D341Med (cell line): ENCODE results near the gene PKIG.
A peak's percentile ranks its signal among the peaks of the same experiment; 100 is the strongest.

Experiments
- DNase-seq: peaks from one replicate; pipeline ENCODE4 v3.0.0; 2012; ENCODE audit warnings: low spot score

PKIG gene

DNA sequence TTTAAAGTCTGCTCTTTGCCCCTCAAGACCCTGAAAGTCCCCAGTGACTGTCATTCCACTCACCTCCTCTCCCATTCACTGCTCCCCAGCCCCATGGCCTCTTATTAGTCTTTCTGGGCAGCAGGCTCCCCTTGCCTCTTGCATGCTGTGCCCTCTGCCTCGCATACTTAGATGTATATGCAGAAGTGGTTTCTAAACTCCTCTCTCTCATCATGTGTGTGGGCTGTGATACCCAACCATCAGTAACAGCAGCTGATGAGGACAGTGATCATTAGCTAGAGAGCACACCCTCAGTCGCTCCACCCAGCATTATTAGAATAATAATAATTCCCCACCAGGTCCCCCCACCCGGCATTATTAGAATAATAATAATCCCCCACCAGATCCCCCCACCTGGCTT lies 14.5 kb downstream of the PKIG start:
- DNase-seq: no peak

DNA sequence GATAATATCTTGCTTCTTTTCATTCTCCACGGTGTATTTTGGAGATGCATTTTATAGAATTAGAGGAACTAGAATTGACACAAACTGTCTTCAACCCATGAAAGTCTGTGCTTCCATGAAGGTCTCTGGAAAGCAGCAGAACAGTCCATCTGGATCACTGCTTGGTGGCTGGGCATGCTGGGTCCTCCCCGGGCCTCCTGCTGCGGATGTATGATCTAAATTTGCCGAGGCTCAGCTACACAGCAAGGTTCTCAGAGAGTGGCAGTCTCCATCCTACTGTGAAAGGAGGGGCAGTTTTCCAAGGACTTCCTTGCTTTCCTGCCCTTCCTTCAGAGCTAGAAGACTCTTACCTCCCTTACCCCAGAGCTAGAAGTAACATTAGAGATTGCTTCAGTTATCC lies 15.1 kb downstream of the PKIG start:
- DNase-seq: no peak

DNA sequence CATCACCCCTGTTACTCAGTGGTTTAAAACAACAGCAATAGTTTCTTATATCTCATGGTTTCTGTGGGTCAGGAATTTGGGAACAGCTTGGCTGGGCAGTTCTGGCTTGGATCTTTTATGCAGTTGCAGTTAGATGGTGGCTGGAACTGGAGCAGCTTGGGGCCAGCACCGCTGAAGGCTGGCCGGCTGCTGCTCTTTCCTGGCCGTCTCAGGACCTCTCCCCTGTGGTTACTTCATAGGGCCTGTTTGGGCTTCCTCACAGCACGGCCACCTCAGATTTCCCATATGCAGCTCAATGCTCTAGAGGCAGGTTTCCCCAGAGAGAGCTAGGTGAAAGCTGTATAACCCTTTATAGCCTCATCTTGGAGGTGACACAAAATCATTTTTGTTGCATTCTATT lies 15.6 kb downstream of the PKIG start:
- no peak for DNase-seq

DNA sequence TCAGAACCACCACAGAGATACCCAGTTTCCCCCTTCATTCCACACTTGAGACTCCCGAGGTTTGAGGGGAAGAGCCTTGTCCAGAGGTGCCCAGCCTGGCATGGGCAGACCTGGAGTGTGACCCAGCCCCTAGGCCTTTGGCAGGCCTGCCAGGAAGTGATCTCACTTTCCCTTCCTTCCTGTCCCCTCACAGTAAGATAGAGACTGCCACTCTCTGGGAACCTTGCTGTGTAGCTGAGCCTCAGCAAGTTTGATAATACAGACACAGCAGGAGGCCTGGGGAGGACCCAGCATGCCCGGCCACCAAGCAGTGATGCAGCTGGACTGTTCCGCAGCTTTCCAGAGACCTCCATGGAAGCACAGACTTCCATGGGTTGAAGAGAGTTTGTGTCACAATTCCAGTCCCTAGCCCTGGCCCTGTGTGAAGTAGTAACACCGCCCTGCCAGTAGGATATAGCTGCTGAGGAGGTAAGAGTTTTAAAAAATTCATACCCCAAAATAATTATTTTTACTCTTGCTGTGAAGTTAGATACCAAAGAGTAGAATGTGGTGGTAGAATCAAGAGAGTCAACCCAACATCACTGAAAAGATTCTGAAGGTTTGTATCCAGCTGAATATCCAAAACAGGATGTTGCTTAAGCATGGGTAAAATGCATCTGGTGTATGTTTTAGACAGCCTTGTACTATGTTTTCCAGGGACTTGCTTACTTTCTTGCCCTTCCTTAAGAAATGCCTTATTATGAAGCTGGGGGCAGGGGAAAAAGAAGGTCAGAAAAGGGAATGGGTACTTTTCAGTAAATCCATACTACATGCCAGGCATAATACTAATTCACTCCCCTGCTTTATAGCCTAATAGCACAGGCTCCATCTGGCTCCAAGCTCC lies 16.3 kb downstream of the PKIG start:
- DNase-seq: no peak

DNA sequence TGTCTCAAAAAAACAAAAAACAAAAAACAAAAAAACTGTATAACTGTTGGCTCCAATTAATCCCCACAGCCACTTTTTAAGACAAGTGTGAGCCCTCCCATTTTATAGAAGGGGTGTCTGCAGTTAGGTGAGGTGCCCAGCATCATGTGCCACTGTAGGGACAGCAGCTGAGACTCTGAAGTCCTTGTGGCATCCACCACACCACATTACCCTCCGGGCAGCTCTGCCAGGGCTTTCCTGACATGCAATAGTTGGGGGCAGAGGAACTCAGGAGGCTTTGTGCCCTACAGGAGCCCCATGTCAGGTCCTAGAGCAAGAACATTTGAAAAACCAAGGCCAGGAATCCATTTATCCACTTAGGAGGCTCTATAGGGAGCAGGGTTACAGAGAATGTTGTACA lies 17.3 kb downstream of the PKIG start:
- DNase-seq: no peak

DNA sequence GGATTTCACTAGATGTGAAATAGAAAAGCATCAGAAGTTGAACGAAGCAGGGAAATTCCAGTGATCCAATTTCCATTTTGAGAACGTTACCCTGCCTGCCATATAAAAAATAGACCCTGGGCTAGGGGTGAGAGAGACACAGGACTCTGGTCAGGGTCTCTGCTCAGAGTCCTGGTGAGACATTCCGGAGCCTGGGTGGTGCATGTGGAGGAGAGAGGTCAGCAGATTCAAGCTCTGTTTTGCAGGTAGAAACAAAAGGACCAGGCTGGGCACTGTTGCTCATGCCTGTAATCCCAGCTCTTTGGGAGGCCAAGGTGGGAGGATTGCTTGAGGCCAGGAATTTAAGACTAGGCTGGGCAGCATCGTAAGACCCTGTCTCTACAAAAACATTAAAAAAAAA lies 17.9 kb downstream of the PKIG start:
- DNase-seq: no peak

DNA sequence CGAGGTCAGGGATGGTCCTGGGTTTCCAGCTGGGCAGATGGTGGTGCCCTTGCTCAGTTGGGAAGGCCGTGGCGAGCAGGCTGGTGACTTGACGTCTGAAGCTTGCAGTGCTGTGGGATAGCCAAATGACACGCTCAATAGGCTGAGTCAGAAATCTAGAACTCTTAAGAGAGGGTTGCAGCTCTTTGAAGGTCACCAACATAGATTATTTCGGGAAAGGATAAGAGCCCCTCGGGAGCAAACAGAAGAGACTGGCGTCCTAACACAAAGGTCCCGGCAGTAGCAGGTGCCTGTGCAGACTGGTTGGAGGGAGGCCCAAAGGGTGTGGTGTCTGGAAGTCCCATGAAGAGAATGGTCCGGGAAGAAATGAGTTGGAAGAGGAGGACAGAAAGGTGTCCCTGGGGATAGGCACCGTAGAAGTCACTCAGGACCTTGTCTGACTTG lies 18.4 kb downstream of the PKIG start:
- DNase-seq: no peak

DNA sequence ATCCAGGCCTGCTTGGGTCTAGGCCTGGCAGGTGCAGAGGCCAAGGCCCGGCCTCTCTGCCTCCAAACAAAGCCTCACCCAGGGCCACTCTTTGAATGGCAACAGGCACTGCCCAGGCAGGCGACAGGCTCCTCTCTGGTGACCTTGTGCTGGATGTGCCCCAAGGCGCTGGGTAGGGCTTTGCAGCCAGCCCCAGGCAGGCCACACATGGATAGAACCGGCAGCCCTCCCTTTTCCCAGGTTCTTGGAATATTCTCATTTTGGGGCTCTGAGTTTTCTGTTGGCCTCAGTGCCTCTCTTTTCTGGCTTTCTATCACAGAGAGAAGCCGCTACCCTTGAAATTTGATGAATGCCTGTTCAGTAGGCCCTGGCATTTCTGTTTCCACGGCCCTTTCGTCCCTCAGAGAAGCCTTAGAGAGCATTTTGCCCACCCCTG lies 18.9 kb downstream of the PKIG start:
- DNase-seq: no peak

DNA sequence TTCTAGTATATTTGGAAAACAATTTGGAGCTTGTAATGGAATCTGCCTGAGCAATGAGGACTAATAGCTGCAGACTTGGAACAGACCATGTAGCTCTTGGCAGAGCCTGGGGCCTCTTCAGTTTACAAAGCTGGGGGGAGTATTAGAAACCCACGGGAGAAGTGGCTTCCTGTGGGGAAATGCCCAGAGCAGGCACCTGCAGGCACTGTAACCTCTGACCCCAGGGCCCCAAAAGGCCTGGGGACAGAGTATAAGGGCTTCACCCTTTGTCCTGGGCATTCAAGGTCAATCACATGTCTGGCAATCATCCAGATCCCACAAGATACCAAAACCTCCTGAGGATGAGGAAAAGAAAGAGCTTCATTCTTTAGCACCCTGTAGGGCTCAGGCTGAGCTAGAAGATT lies 19.4 kb downstream of the PKIG start:
- DNase-seq: no peak

DNA sequence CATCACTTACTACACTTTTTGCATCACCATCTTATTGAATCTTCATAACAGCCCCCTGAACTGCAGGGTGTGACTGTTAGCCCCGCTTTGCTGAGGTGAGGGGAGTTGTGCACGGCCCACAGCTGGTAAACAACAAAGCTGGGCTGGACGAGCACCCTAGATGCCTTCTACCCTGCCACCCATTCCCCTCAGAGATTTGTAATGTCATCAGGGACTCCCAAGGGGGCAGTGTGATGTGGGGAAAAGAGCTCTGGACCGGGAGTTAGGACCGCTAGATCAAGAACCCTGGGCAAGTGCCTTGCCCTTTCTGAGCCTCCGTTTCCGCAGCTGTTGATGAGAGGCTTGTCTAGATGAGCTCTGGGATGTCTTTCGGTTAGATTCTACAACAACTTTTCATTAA lies 20.9 kb downstream of the PKIG start:
- no peak for DNase-seq

DNA sequence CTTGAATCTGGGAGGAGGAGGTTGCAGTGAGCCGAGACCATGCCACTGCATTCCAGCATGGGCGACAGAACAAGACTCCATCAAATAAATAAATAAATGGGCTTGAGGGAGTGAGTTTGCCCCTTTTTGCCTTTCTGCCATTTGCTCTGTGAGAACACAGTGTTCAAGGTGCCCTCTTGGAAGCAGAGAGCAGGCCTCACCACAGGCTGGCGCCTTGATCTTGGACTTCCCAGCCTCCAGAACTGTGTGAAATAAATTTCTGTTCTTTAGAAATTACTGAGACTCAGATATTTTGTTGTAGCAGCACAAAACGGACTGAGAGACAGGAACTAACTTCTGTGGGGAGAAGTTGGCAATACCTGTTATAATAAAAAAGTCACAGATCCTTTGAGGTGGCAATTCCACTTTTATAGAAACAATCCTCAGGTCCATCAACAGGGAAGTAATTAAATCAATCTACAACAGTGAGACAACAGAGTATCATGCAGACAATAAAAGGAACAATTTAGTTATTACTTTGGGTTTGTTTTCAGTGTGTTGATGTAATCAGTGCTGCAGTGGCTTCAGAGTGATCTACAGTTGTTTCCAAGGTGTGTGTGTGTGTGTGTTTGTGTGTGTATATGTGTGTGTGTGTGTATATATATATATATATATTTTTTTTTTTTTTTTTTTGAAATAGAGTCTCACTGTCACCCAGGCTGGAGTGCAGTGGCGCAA lies 24.5 kb downstream of the PKIG start:
- no peak for DNase-seq

DNA sequence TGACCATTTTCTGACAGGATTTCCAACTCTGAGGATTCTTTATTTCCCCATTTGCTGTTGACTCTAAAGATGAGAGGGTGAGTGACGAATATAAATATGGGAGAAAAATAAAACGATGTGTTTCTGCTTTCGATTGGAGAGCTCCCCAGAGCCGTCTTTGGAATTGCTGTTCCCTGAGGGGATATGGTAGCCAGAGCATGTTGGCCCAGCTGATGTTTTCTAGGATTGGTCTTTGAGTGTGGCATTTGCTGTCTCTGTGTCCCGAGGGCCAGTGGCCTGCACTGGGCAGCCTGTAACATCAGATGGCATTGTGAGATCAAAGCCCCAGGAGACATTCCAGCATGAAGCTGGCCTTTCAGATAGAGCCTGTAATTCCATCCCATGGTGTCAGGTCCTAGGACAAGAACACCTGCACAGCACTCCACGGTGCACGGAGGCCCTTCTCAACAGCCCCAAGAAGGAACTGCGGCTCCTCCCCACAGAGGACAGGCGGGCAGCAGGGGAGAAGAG lies 26.7 kb downstream of the PKIG start:
- no peak for DNase-seq

DNA sequence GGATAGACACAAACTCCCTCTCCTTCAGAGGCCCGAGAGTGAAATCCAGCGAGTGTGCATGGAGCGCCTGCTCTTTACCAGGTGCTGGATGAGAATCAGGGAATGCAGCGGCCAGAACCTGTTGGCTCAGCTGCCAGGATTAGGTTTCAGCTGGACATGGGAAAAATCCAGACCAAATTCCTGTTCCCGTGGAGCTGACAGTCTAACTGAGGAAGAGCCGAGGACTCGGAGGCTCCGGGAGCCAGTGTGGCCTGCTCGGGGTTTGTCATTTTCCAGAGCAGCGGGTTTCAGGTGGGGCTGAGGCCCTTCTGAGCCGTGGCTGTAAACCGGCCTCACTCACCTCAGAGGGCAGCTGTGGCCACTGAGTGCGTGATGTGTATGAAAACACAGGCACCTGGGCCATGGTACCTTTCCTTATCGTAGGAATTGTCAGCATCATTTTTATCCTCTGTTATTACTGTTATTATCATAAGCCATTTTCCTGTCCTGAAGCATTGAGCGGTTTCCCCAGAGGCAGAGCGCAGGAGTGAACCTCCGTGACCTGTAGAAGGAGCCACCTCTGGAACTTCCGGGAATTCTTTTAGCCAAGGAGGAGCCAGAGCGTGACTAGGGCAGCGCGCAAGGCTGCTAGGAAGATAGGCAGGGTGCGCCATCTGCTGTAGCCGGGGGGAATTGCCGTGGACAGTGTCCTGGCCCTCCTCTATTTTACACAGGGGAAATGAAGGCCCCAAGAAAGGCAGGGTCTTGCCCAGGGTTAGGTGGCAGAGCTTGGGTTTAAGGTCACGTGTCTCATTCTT lies 27.3 kb downstream of the PKIG start:
- peak; percentile 90 for DNase-seq

DNA sequence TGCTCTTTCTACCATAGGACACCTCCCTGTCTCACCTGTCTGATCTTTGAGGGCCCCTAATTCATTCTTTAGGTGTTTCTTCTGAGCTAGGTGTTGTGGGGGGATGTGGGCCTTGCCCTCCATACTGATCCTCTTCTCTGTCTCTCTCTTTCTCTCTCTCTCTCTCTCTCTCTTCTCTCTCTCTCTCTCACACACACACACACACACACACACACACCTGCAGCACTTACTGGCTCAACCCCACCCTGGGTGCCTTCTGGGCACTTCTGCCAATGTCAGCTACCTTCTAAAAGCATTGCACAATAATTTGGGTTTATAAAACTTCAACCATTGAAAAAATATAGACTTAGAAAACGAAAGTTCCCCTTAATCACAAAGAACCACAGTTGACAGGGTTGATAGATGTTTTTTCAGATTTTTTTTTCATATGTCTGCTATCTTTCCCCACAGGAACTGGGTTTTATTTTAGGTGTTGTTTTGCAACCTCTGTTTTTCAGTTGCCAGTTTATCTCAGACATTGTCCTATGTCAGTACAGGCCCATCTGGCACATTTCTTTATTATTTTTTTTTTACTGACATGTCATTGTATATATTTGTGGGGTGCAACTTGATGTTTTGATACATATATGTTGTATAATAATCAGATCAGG lies 28.1 kb downstream of the PKIG start:
- DNase-seq: no peak

DNA sequence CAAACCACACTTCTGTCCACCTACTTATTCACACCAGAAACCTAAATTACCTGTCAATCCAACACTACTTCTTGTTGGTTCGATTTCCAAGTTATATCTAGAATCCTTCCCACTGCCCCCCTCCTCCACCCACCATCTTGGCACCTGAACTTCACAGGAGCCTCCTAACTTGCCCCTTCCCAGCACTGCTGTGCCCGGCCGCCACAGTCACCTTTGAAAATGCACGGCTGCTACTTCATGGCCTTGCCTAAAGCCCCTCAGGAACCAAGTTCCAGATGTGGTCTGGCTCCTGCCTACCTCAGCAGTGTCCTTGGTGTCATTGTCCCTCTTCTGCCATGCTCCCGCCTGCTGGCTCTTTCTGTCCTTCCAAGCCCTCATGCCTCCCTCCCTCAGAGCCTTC lies 31.2 kb downstream of the PKIG start:
- DNase-seq: no peak

DNA sequence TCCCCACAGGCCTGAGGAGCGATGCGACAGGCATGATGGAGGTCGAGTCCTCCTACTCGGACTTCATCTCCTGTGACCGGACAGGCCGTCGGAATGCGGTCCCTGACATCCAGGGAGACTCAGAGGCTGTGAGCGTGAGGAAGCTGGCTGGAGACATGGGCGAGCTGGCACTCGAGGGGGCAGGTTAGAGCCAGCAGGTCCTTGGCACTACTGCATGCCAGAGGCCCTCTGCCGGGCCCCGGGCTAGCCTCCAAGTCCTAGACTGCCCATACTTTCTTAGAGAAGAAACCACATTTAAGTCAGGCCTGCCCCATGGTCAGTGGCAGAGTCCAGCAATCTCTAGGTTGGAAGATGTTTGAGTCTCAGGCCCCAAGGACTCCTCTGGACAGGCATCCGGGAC lies 32.1 kb downstream of the PKIG start:
- DNase-seq: no peak

DNA sequence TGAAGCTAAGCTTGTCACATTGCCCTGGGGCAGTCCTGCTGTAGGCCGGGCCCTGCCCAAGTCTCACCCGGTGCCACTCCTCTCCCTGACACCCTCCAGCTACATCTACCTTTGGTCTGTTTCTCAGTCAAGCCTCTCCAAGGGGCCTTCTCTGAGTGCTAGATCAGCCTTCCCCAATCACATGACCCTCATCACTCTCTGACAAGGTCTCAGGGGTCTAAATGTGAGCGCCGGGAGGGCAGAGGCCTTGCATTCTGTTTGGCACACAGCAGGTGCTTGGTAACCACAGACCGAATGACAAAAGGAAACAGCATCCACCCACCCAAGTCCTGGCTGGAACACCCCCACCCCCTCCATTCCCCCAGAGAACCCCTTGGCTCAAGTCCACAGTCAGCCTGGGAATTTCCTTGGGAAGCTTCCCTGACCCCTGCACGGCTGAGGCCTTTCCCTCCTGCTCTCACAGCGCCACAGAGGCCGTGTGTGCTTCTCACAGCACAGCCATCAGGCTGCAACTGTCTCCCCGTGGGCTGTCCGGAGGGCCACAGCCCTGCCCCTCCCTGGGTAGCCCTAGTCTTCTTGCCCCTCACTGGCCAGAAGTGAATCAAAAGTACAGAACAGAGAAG lies 32.9 kb downstream of the PKIG start:
- DNase-seq: no peak

DNA sequence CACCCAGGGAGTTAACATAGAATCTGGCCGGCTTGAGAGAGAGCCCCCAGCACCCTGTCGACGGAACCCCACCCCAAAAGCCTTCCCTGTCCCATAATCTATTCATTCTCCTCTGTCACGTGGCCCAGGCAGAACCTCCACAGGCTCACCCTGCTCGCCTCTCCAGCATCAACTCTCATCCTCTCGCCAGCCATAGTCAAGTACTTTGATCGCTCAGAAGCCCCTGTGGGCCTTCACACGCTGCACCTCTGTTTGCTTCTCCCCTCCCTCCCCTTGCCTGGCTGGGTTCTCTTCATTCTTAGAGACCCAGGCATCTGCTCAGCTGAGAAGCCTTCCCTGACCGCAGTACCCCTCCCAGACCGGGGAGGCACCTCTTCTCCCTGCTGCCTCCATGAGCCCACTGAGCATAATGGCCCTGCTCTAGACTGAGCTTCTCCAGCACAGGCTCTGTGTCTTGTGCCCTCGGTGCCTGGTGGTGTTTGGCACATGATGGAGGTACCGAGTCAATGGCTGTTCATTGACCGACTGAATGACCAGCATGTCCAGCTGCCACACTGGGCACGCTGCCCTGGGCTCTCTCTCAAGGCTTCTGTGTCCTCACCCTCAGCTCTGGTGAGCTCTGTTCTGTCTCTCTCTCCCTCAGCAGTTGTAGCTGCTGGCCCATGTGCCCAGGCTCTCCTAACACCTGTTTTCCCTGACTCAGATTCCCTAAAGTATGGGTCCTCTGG lies 33.7 kb downstream of the PKIG start:
- no peak for DNase-seq

DNA sequence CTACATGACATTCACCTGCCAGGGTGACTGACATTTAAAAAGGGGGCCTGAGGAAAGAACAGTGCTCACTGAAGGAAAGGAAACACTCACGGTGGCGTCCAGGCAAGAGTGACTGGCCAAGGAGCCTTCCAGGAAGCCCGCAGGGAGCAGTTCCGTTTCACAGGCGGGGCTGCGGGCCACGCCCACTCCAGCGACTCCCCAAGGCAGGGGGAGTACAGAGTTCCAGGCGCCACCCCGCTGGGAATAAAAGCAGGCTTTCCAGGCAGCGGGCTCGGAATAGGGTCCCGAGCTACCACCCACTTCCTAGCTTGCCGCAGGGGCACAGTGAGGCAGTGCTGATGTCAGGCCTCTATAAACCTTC lies 34.2 kb downstream of the PKIG start:
- DNase-seq: no peak

DNA sequence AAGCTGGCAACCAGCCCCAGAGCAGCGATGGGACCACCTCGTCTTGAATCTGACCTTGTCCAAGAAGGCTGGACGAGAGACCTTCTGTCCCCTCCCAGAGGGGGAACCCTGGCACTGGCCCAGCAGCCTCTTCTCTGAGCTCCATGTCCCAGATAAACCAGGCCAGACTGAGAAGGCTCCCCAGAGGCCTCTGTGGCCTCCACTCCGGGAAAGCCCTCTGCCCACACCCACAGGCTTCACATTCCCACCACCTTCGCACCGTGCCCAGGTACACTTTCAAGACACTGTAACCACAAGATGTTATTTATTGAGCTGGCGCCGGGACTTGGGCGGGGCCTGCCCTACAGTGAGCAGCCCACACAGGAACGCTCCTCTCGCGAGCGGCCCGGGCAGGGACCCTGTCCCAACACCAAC lies 35.9 kb downstream of the PKIG start:
- DNase-seq: no peak

DNA sequence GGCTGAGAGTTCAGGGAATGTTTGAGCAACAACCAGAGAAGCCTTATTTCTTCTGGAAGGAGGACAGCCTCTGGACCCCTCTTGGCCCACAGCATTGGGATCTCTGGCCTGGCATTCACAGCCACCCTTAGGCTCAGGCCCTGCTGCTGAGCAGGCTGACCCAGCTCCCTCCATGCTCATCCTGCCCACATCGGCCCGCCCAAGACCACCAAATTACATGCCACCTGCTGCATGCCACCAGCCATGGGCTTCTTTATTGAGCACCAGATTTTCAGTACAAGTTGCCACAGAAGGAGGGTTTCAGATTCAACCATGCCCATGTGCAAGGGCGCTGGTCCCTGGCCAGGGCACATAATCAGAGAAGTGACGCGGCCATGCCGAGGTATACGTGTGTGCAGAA lies 36.9 kb downstream of the PKIG start:
- DNase-seq: no peak
